ENCODE results near the gene EML6.

EML6 gene

GRCh38 chr2:54966165-54966832, 242.8 kb downstream of the EML6 start:
- in situ Hi-C loops (cut with HindIII; ENCODE audit: low sequenced_read_pairs), result no loop called here
- no peak for TF ChIP-seq CTCF (IDR thresholded peaks at IDR 0.05; ENCODE audit: low read depth, low read length)
- no peak overlapping the region for H3K4me3 ChIP-seq (ENCODE audit: low read depth, low read length)
- no peak for DNase-seq (ENCODE audit: low read depth, low spot score)

GRCh38 chr2:54966837-54967236, 243.4 kb downstream of the EML6 start:
- H3K4me3 ChIP-seq (ENCODE audit: low read depth, low read length), result no peak overlapping the region
- in situ Hi-C loops (cut with HindIII; ENCODE audit: low sequenced_read_pairs), result no loop called here
- no peak for TF ChIP-seq CTCF (IDR thresholded peaks at IDR 0.05; ENCODE audit: low read depth, low read length)
- DNase-seq (ENCODE audit: low read depth, low spot score), result no peak

- no peak overlapping the region for H3K4me3 ChIP-seq (ENCODE audit: low read depth, low read length)
- in situ Hi-C loops (cut with HindIII; ENCODE audit: low sequenced_read_pairs), result no loop called here
- no peak for DNase-seq (ENCODE audit: low read depth, low spot score)
- TF ChIP-seq CTCF (IDR thresholded peaks at IDR 0.05; ENCODE audit: low read depth, low read length), result no peak
Observed at GRCh38 chr2:54967269-54967668, 243.8 kb downstream of the EML6 start.

- DNase-seq (ENCODE audit: low read depth, low spot score), result no peak
- no peak overlapping the region for H3K4me3 ChIP-seq (ENCODE audit: low read depth, low read length)
- no peak for TF ChIP-seq CTCF (IDR thresholded peaks at IDR 0.05; ENCODE audit: low read depth, low read length)
- in situ Hi-C loops (cut with HindIII; ENCODE audit: low sequenced_read_pairs), result no loop called here
Observed at GRCh38 chr2:54967759-54968365, 244.4 kb downstream of the EML6 start.

GRCh38 chr2:54968561-54969218, 245.2 kb downstream of the EML6 start:
- DNase-seq (ENCODE audit: low read depth, low spot score), result no peak
- no peak for TF ChIP-seq CTCF (IDR thresholded peaks at IDR 0.05; ENCODE audit: low read depth, low read length)
- in situ Hi-C loops (cut with HindIII; ENCODE audit: low sequenced_read_pairs), result no loop called here
- H3K4me3 ChIP-seq (ENCODE audit: low read depth, low read length), result no peak overlapping the region

GRCh38 chr2:54969295-54969939, 246.0 kb downstream of the EML6 start:
- no peak for DNase-seq (ENCODE audit: low read depth, low spot score)
- H3K4me3 ChIP-seq (ENCODE audit: low read depth, low read length), result no peak overlapping the region
- in situ Hi-C loops (cut with HindIII; ENCODE audit: low sequenced_read_pairs), result no loop called here
- TF ChIP-seq CTCF (IDR thresholded peaks at IDR 0.05; ENCODE audit: low read depth, low read length), result no peak

Data from astrocyte of the spinal cord (primary cell).